GM19351 (cell line): Measurements from ENCODE around the gene TMA7.

Experiments
- ATAC-seq: cut with Tn5 transposase; IDR thresholded peaks from one replicate; pipeline ENCODE4 v1.9.1; 2021; ENCODE audit warnings: mild to moderate bottlenecking, moderate library complexity; ENCODE audit not compliant: unreplicated experiment

TMA7 gene

DNA sequence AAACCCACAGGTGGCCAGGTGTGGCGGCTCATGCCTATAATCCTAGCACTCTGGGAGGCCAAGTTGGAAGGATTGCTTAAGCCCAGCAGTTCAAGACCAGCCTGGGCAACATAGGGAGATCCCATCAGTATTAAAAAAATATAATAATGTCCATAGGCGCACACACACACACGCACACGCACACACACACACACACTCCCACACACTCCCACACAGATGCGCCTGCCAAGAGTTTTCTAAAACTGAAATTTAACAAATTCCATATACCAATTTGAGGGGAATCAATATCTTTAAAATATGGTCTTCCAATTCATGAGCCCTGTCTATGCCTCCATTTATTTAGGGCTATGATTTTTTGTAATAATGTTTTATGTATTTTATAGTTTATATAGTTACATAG lies 46.9 kb downstream of the TMA7 start:
- no peak for ATAC-seq

GRCh38 chr3:48492461-48493202 lies 52.6 kb downstream of the TMA7 start:
- ATAC-seq = no peak

GRCh38 chr3:48493203-48493501 lies 53.1 kb downstream of the TMA7 start:
- no peak for ATAC-seq
